Neutrophil (primary cell): ENCODE data around the gene OTUD5.
"Not testable (repeated sequence)": the region's sequence is repeated elsewhere in the genome, so short reads cannot be mapped to it uniquely, and the experiment has no call there.

Experiments
- H3K27ac ChIP-seq: fragments of 200-600 bp; sonication (generic); 2 replicates; pipeline ENCODE4 v1.5.1; 2016; ENCODE audit warnings: mild to moderate bottlenecking, moderate library complexity
- H3K27me3 ChIP-seq: fragments of 200-600 bp; sonication (generic); 2 replicates; pipeline ENCODE4 v1.6.0; 2016; ENCODE audit warnings: mild to moderate bottlenecking
- H3K36me3 ChIP-seq: fragments of 200-600 bp; sonication (generic); 2 replicates; pipeline ENCODE4 v1.5.1; 2017
- H3K4me1 ChIP-seq, 2 experiments: fragments of 200-600 bp in 1 of 2; sonication (generic) in 1 of 2; 1 replicate in 1 of 2; 2 replicates in 1 of 2; pipeline versions ENCODE4 v1.5.1 to v1.6.1; 2013 to 2016; ENCODE audit warnings: low read depth in 1 of 2, low read length in 1 of 2, mild to moderate bottlenecking in 1 of 2, moderate library complexity in 1 of 2; ENCODE audit not compliant: control insufficient read depth in 1 of 2, insufficient read depth in 1 of 2
- H3K4me3 ChIP-seq, 2 experiments: fragments of 200-600 bp in 1 of 2; sonication (generic) in 1 of 2; 1 replicate in 1 of 2; 2 replicates in 1 of 2; pipeline ENCODE4 v1.5.1; 2013 to 2016; ENCODE audit warnings: low read depth in 1 of 2, low read length in 1 of 2, mild to moderate bottlenecking in 1 of 2, moderate library complexity in 1 of 2
- H3K9me3 ChIP-seq: fragments of 200-600 bp; sonication (generic); 2 replicates; pipeline ENCODE4 v1.5.1; 2016
- TF ChIP-seq, protein P1 (sequence below): fragments of 200-600 bp; sonication (generic); IDR thresholded peaks from 2 replicates; pipeline ENCODE4 v1.5.1; 2016; ENCODE audit warnings: antibody characterized with exemption

OTUD5 gene

DNA sequence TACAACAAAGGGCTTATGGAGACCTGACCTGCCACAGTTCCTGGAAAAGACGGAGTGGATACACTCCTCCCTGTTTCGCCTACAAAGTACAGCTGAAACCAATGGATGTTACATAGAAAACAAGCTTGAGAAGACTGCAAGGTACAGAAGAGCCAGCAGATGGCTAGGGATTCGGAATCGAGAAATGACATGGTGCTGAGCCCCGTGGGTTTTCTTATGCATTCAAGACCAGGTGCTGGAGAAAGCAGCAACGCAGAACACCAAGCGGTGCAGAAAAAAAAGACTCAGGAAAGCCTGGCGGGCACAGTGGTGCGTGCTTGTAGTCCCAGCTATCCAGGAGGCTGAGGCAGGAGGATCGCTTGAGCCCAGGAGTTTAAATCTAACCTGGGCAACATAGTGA, 73.7 kb downstream of the OTUD5 start:
- Histone ChIP-seq H3K9me3 (no peaks in the 10 kb centered on the region), H3K36me3 (no peaks in the 10 kb centered on the region), H3K4me1 (no peaks in the 10 kb centered on the region), H3K27me3 (no peaks in the 10 kb centered on the region), H3K27ac (no peak overlapping the region), H3K4me3 (no peak overlapping the region)
- TF ChIP-seq, protein P1, sequence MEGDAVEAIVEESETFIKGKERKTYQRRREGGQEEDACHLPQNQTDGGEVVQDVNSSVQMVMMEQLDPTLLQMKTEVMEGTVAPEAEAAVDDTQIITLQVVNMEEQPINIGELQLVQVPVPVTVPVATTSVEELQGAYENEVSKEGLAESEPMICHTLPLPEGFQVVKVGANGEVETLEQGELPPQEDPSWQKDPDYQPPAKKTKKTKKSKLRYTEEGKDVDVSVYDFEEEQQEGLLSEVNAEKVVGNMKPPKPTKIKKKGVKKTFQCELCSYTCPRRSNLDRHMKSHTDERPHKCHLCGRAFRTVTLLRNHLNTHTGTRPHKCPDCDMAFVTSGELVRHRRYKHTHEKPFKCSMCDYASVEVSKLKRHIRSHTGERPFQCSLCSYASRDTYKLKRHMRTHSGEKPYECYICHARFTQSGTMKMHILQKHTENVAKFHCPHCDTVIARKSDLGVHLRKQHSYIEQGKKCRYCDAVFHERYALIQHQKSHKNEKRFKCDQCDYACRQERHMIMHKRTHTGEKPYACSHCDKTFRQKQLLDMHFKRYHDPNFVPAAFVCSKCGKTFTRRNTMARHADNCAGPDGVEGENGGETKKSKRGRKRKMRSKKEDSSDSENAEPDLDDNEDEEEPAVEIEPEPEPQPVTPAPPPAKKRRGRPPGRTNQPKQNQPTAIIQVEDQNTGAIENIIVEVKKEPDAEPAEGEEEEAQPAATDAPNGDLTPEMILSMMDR = no peak

DNA sequence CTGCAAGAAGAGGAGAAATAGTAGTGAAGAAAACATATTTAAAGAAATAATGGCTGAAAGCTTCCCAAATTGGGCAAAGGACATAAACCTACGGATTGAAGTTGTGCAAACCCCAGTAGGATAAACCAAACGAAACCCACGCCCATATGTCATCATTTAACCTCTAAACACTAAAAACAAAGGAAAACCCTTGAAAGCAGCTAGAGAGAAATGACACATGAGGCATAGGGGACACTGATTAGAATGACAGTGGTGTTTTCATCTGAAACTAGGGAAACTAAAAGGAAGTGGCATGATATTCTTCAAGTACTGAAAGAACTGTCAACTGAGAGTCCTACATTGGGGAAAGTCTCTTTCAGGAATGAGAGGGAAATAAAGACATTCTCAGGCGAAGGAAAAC, 80.5 kb downstream of the OTUD5 start:
- H3K27ac ChIP-seq, H3K27me3 ChIP-seq, H3K9me3 ChIP-seq, H3K36me3 ChIP-seq, H3K4me3 ChIP-seq, H3K4me1 ChIP-seq: not testable (repeated sequence)
